Stimulated activated naive B cell treated with anti-CD40 and anti-IgM and Interleukin-4, amounts not matched to agents 10 μg/mL and 1 μg/mL and 100 μg/mL, for 72 hours (primary cell): ENCODE measurements around the gene OR5T1.

Experiments
- ATAC-seq, 2 donors: fragments of 150-1000 bp; cut with Tn5 transposase; replicated peaks; 2 replicates each; pipeline ENCODE4 v1.10.0; 2021; ENCODE audit warnings: moderate library complexity in 1 of 2
- DNase-seq: peaks from one replicate; pipeline ENCODE4 v3.0.0; 2021
- H3K27ac Mint-ChIP-seq: one replicate; pipeline ENCODE4 v1.8.0; 2022; ENCODE audit warnings: mild to moderate bottlenecking, mixed read lengths
- H3K27me3 Mint-ChIP-seq, 2 donors: one replicate each; pipeline ENCODE4 v1.8.0; 2022; ENCODE audit warnings: mixed read lengths in 2 of 2
- H3K36me3 Mint-ChIP-seq, 2 donors: one replicate each; pipeline ENCODE4 v1.8.0; 2022; ENCODE audit warnings: mixed read lengths in 2 of 2, mild to moderate bottlenecking in 1 of 2
- H3K4me1 Mint-ChIP-seq, 2 donors: one replicate each; pipeline ENCODE4 v1.8.0; 2022; ENCODE audit warnings: mixed read lengths in 2 of 2, mild to moderate bottlenecking in 1 of 2
- H3K4me3 Mint-ChIP-seq, 2 donors: one replicate each; pipeline ENCODE4 v1.8.0; 2022; ENCODE audit warnings: mild to moderate bottlenecking in 2 of 2, mixed read lengths in 2 of 2, moderate library complexity in 1 of 2
- H3K9me3 Mint-ChIP-seq, 2 donors: one replicate each; pipeline ENCODE4 v1.8.0; 2022; ENCODE audit warnings: mixed read lengths in 2 of 2, mild to moderate bottlenecking in 1 of 2

OR5T1 gene

DNA sequence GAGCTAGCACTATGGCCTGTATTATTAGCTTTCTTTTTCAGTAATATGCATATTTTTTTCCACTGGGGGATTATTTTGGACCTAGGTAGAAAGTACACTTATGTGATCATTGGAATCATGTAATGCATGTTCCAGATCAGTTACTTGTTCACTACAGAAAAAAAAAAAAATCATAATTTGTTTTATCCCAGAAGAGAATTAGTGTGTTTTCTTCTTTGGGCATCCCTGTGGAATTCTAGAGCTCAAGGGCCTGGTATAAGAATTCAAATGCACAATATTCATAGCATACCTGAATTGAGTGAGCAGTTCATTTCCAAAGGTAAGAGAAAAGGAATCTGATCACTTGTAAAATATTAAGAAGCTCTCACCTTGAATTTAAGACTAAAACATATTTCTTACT, at the start of gene OR5T1:
OR5T1 (plus strand) TSS at position 301 of the 400 bp plus-strand sequence. CDS start 1,485 bp downstream, outside the sequence.
- ATAC-seq (no peak), DNase-seq (no peak)
- peaks cover 11 to 15% of the 10 kb centered on the region in 2 donors for H3K9me3 Mint-ChIP-seq
- H3K4me1 Mint-ChIP-seq, result no peaks in the 10 kb centered on the region
- H3K4me3 Mint-ChIP-seq, result no peak within 1 kb of the TSS
- H3K36me3 Mint-ChIP-seq, result no peaks in the 10 kb centered on the region
- no peak within 1 kb of the TSS for H3K27ac Mint-ChIP-seq
- no peaks in the 10 kb centered on the region for H3K27me3 Mint-ChIP-seq

DNA sequence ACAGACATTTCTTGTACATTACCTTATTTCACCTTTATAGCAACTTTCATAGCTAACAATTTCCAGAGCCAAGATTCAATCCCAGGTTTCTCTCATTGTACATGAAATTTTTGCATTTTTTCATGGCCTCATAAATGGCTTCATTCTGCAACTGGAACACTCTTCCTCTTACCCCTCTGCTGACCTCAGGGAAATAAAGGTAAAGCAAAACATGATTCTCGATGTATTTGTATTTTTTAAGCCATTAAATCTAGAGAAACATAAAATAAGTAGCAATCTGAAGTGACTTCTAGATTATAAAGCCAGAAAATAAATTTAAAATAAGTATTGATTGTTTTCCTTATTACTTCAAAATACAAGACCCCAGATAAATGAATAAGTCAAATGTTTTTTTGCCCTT, 39.8 kb upstream of the OR5T1 start, which contains the start of gene OR5T2:
OR5T2 (minus strand) TSS at position 101 of the 400 bp plus-strand sequence. CDS start 1,193 bp downstream, outside the sequence.
- Mint-ChIP-seq H3K4me3 (no peak within 1 kb of the TSS), H3K27ac (no peak within 1 kb of the TSS), H3K4me1 (no peaks in the 10 kb centered on the region), H3K9me3 (peaks cover 2 to 6% of the 10 kb centered on the region in 2 donors), H3K27me3 (no peaks in the 10 kb centered on the region), H3K36me3 (no peaks in the 10 kb centered on the region)
- DNase-seq (no peak), ATAC-seq (no peak)

DNA sequence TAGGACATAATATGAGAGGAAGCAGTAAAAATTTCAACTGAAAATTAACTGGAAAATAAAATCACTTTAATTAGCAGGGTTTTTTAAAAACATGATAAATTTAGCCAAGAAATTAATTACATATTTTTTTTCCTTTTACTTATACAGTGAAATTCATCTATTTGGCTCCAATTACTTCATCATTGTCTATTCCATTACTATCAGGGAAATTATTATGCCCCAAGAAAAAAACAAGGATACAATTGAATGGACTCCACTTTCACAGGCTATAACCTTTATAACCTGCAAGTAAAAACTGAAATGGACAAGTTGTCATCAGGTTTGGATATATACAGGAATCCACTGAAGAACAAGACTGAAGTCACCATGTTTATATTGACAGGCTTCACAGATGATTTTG, 22.0 kb upstream of the OR5T1 start, which contains the start of gene OR5T3:
OR5T3 (plus strand) TSS at position 301 of the 400 bp plus-strand sequence; CDS start at position 301, 0 bp downstream.
- DNase-seq, result no peak
- H3K4me3 Mint-ChIP-seq, result no peak within 1 kb of the TSS
- H3K36me3 Mint-ChIP-seq, result no peaks in the 10 kb centered on the region
- no peak for ATAC-seq
- no peaks in the 10 kb centered on the region for H3K4me1 Mint-ChIP-seq
- H3K9me3 Mint-ChIP-seq, result peaks cover 4 to 7% of the 10 kb centered on the region in 2 donors
- no peak within 1 kb of the TSS for H3K27ac Mint-ChIP-seq
- H3K27me3 Mint-ChIP-seq, result no peaks in the 10 kb centered on the region

GRCh38 chr11:56271092-56271491, 2.9 kb upstream of the OR5T1 start:
- no peak overlapping the region for H3K27ac Mint-ChIP-seq
- H3K36me3 Mint-ChIP-seq, result no peaks in the 10 kb centered on the region
- peaks cover 12 to 22% of the 10 kb centered on the region in 2 donors for H3K9me3 Mint-ChIP-seq
- no peaks in the 10 kb centered on the region for H3K4me1 Mint-ChIP-seq
- DNase-seq, result no peak
- no peak overlapping the region for H3K4me3 Mint-ChIP-seq
- ATAC-seq, result no peak
- no peaks in the 10 kb centered on the region for H3K27me3 Mint-ChIP-seq

DNA sequence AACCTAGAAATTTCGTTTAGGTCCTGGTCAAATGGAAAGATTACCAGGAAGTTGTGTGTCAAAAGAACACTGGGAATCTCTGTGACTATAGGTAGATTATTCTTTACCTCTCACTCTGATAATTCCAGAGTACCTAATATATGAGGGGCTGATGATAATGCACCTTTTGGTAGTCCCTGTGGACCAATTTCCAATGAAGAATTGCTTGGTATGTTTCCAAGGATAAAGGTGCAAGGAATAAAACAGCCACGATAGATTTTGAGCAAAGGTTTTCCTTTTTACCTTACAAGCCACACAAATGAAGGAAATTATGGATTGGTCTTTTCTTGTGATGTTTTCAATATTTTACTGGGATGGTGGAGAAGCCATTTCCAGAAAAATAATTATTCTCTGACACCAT, 18.2 kb downstream of the OR5T1 start, which contains the start of gene OR8H1:
OR8H1 (minus strand) TSS at position 101 of the 400 bp plus-strand sequence. CDS start 1,192 bp downstream, outside the sequence.
- H3K27me3 Mint-ChIP-seq, result no peaks in the 10 kb centered on the region
- H3K36me3 Mint-ChIP-seq, result no peaks in the 10 kb centered on the region
- no peak within 1 kb of the TSS for H3K27ac Mint-ChIP-seq
- H3K4me1 Mint-ChIP-seq, result no peaks in the 10 kb centered on the region
- ATAC-seq (no peak), DNase-seq (no peak)
- H3K9me3 Mint-ChIP-seq, result peaks cover 7 to 9% of the 10 kb centered on the region in 2 donors
- H3K4me3 Mint-ChIP-seq, result no peak within 1 kb of the TSS

DNA sequence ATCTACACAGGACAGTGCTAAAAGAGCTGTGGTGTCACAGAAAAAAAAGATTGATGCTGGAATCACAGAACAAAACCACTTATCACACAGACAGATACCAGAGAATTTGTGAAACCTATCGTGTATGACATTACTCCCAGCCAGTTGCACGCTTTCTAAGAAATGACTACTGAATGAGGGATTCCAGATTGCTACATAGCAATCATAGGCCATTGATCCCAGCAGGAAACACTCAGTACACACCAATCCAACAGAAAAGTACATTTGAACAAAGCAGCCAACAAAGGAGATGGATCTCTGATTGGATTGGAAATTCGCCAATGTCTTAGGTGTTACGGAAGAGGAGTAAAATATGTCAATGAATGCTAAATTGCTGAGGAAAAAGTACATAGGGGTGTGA, 22.9 kb downstream of the OR5T1 start:
- no peak overlapping the region for H3K4me3 Mint-ChIP-seq
- H3K36me3 Mint-ChIP-seq, result no peaks in the 10 kb centered on the region
- H3K27me3 Mint-ChIP-seq, result no peaks in the 10 kb centered on the region
- no peak for DNase-seq
- peaks cover 4 to 5% of the 10 kb centered on the region in 2 donors for H3K9me3 Mint-ChIP-seq
- H3K27ac Mint-ChIP-seq, result no peak overlapping the region
- no peak for ATAC-seq
- H3K4me1 Mint-ChIP-seq, result no peaks in the 10 kb centered on the region

GRCh38 chr11:56307836-56308235, 33.9 kb downstream of the OR5T1 start:
- Mint-ChIP-seq H3K27me3 (no peaks in the 10 kb centered on the region), H3K27ac (no peak overlapping the region), H3K36me3 (no peaks in the 10 kb centered on the region), H3K4me3 (no peak overlapping the region), H3K9me3 (peaks cover 13 to 19% of the 10 kb centered on the region in 2 donors), H3K4me1 (no peaks in the 10 kb centered on the region)
- DNase-seq (no peak), ATAC-seq (no peak)

DNA sequence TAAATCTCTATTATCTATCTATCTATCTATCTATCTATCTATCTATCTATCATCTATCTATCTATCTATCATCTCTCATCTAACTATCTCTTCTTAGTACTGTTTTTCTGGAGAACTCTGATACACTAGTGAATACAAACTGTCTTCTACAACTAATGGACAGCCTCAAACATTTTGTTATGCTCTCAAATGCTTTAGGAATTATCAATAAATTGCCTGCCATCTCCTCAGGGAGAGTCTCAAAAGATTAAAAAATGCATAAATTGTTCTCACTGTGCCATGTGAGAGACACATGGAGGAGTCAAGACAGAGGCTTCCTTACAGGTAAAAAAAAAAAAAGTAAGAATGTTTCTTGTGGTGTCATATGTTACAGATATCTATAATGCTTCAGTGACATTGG, 40.9 kb downstream of the OR5T1 start, which contains the start of gene OR8K3:
OR8K3 (plus strand) TSS at position 301 of the 400 bp plus-strand sequence. CDS start 3,163 bp downstream, outside the sequence.
- Mint-ChIP-seq H3K36me3 (no peaks in the 10 kb centered on the region), H3K4me1 (no peaks in the 10 kb centered on the region), H3K9me3 (peaks cover 4 to 5% of the 10 kb centered on the region in 2 donors), H3K4me3 (no peak within 1 kb of the TSS), H3K27ac (no peak within 1 kb of the TSS), H3K27me3 (no peaks in the 10 kb centered on the region)
- no peak for DNase-seq
- ATAC-seq, result no peak
